GM19468 (cell line): ENCODE measurements around the gene C19orf81.

ENCODE experiments used
- ATAC-seq: cut with Tn5 transposase; IDR thresholded peaks from one replicate; pipeline ENCODE4 v1.9.1; 2021; ENCODE audit warnings: mild to moderate bottlenecking, moderate library complexity, moderate number of reproducible peaks; ENCODE audit not compliant: unreplicated experiment; ENCODE audit errors: extremely low read depth

The C19orf81 gene

GRCh38 chr19:50657712-50658440 is 8.6 kb downstream of the C19orf81 start:
- no peak for ATAC-seq

GRCh38 chr19:50658441-50659317 is 9.4 kb downstream of the C19orf81 start:
- ATAC-seq, result no peak

DNA sequence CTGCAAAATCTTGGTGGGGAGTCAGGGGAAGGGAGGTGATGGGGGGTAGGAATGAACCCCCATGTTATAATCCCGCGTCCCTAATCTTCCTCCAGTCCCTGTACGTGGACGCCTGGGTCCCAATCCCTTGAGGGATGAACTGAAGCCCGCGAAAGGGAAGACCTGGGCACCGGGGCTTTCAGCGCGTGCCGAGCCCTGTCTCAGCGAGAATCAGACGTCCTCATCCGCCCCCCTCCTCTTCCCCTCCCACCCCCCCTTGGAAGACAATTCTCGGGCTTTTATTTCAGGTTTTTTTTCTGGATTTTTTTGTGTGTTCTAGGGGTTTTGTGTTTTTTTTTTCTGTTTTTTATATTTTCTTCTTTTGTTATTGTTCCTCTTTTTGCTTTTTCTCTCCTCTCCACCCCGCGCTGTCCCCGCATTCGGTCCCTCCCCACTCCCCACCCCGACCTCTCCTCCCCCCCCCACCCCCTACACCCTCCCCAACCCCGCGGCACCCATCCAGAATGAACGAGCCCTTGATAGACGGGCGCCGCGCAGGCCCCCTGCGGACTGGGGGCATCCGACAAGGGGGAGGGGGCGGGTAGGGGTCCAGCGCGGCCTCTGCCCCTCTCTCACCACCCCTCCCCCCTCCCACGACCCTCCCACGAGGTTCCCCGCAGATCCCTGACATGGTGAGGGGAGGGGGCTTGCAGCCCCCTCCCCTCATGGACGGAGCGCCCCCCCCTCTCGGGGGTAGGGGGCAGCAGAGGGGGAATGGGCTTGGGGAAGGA is 10.3 kb downstream of the C19orf81 start:
- no peak for ATAC-seq

GRCh38 chr19:50660088-50660366 is 10.8 kb downstream of the C19orf81 start:
- ATAC-seq, result no peak

- no peak for ATAC-seq
These were observed 11.8 kb downstream of the C19orf81 start for GRCh38 chr19:50661023-50661422.

GRCh38 chr19:50661766-50662650 is 12.8 kb downstream of the C19orf81 start:
- no peak for ATAC-seq

- ATAC-seq, result no peak
These were observed 13.6 kb downstream of the C19orf81 start for GRCh38 chr19:50662651-50663481.

- ATAC-seq, result no peak
These were observed 14.2 kb downstream of the C19orf81 start for GRCh38 chr19:50663482-50663790.

GRCh38 chr19:50664204-50664603 is 15.0 kb downstream of the C19orf81 start:
- ATAC-seq, result no peak

DNA sequence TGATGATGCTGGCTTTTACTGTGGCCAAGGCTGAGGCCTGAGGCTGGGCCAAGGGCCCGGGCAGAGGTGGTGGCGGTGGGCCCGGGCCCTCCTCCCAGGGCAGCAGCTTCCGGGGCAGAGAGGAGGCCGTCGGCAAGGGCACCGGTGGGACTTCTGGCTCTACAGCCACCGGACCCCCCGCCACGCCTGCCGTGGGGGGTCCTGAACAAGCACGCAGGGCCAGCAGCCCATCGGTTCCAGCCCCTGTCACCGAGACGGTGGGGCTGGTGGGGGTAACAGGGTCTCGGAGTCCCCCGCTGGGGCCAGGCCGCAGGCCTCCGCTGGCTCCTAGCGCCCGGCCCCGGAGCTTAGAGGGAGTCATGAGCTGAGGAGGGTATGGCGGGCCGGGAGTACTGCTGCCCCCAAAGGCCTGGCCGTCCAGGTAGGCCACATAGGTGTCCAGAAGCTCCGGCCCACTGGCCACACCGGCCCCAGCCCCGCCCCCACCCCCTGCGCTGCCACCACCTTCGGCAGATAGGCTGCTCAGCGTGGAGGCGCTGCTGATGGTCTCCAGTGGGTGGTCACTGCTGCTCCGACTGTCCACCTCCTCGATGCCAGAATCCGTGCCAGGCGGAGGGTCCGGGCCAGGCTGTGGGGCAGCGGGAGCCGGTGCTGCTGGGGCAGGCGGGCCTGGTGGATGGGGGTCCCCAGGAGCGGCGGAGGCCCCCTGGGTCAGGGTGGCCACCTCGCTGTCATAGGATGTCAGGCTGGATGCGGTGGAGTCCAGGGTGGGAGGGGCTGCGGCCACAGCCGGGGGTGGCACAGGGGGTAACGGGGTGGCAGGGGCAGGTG is 17.3 kb downstream of the C19orf81 start:
- no peak for ATAC-seq

DNA sequence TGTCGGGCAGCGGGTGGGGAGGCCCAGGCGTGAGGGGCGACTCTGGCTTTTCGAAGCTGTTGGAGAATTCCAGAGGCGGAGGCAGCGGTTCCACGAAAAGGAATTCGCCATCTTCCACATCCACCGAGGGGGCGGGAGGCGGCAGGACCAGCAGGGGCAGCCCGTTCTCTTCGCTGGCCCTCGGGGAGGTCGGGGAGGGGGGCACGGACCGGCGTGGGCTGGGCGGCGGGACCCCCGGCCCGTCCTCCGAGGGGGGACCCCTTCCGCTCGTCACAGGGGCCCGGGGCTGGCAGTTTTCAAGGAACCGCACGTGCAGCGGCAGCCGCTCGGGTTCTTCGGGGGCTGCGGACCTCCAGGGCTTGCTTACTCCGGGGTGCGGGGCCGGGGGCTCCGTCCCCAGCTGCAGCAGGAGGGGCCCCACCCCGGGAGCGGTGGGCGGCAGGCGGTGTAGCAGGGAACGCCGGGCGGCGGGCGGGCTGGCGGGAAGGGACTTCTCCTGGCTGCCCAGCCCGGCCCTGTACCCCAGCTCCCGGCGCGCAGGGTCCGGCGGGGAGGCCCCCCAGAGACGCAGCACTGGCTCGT is 18.0 kb downstream of the C19orf81 start:
- ATAC-seq, result no peak

- no peak for ATAC-seq
These were observed 18.6 kb downstream of the C19orf81 start for GRCh38 chr19:50667759-50668231.

DNA sequence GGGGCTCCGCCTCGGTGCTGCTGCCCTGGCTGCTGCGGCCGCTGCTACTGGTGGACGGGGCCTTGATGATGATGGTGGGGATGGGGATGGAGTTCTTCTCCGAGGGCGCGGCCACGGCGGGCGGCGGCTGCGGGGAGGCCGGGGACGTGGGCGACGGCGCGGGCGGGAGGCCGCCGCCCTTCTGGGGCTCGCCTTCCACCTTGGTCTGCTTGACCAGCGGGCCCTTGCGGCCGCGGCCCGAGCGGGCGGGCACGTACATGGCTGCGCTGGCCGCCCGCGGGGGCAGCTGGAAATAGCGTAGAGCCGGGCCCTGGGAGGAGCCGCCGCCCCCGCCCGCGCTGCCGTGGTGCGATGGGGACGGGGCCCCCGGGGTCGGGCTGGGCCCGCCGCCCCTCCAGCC is 19.2 kb downstream of the C19orf81 start:
- ATAC-seq, result no peak

DNA sequence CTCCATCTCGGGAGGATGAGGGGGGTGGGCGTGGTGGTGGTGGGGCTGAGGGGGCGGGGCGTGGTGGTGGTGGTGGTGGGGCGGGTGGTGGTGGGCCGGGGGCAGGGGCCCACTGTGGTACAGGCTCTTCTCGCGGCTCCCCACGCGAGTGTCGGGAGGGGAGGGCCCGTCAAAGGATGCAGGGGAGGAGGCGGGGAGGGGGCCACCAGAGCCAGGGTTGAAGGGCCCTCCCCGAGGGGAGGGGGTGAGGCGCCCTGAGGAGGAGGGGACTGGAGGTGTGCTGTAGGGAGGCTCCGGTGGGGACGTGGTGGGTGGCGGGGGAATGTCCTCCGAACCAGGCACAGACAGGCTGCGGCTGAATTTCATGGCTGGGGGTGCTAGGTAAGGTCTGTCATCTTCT is 19.6 kb downstream of the C19orf81 start:
- ATAC-seq, result no peak

- ATAC-seq, result no peak
These were observed 20.3 kb downstream of the C19orf81 start for GRCh38 chr19:50669302-50670101.

DNA sequence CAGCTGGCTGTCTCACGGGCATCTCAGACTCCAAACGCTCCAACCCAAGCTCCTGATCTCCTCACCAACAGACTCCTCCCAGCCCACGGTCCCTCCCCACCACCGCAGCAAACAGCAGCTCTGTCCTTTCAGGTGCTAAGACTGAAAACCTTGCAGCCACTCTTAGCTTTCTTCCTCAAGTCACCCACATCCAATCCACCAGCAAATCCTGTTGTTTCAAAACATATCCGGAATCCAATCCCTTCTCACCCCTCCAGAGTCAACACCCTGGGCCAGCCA is 20.8 kb downstream of the C19orf81 start:
- ATAC-seq, result no peak

DNA sequence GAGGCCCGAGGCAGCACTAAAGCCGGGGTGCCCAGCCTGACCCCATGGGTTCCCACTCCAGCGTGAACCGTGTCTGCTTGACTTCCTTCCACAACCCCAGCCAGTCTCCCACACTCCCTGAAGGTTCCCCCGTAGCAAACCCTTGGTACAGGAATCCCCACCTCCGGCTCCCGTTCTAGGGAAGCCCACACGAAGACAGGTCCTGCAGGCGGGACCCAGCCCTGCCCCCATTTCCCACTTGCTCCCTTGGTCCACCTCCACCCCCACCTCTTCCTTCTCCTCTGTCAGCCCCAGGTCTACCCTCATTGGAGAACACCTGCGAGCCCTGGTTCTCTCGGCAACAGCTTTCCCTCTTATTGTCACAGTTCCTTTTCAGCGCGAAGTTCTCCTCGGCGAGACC is 23.9 kb downstream of the C19orf81 start:
- ATAC-seq, result no peak
